IMR-90 (cell line): Measurements from ENCODE around the gene ZNF570. TPM values are rescaled to one million over a fixed set of nuclear protein-coding genes. Genes with fewer than 3 reads are reported as not detected.

Experiments used
- ATAC-seq: fragments of 200-7000 bp; cut with Tn5 transposase; 2 replicates; pipeline ENCODE4 v1.9.1; 2020; ENCODE audit warnings: low read depth, mild to moderate bottlenecking, moderate library complexity
- BruUV-seq: library from RNA; stranded (reverse); fragments of 400-500 nt; replicated peaks from 2 replicates; lab custom pipeline; 2021; lab: Mats Ljungman, UMichigan
- CTCF ChIA-PET: fragments of 300-600 bp; formaldehyde crosslinking; extraction: SDS; loops from one replicate; lab custom pipeline; 2021; ENCODE audit warnings: antibody characterized with exemption; lab: Yijun Ruan, JAX
- POLR2A ChIA-PET: fragments of 300-600 bp; sonication (Branson Sonifier 250); formaldehyde crosslinking; loops from one replicate; lab custom pipeline; 2022; ENCODE audit warnings: antibody characterized with exemption; ENCODE audit not compliant: unreplicated experiment; lab: Charles Lee
- DNase-seq: peaks from one replicate; pipeline ENCODE4 v3.0.0; 2013
- H2AFZ ChIP-seq: replicated peaks from 2 replicates; pipeline ENCODE3; 2013; ENCODE audit warnings: low read length, mild to moderate bottlenecking; ENCODE audit not compliant: poor library complexity
- H2AK5ac ChIP-seq: 2 replicates; pipeline ENCODE4 v1.6.1; 2013; ENCODE audit warnings: low read depth, low read length, inconsistent platforms
- H2AK9ac ChIP-seq: replicated peaks from 2 replicates; pipeline ENCODE3; 2013; ENCODE audit warnings: mild to moderate bottlenecking, low read depth, low read length, moderate library complexity; ENCODE audit not compliant: poor library complexity
- H2BK120ac ChIP-seq: 2 replicates; pipeline ENCODE4 v1.6.1; 2013; ENCODE audit warnings: low read depth, low read length, inconsistent platforms
- H2BK15ac ChIP-seq: 3 replicates; pipeline ENCODE4 v1.6.1; 2013; ENCODE audit warnings: low read depth, low read length, inconsistent platforms
- H2BK20ac ChIP-seq: 2 replicates; pipeline ENCODE4 v1.6.1; 2013; ENCODE audit warnings: low read depth, mild to moderate bottlenecking, inconsistent platforms, low read length, moderate library complexity
- H2BK5ac ChIP-seq: 2 replicates; pipeline ENCODE4 v1.6.1; 2013; ENCODE audit warnings: mild to moderate bottlenecking, low read depth, low read length, inconsistent platforms; ENCODE audit not compliant: poor library complexity, severe bottlenecking
- H3K14ac ChIP-seq: replicated peaks from 2 replicates; pipeline ENCODE4 v1.6.1; 2013; ENCODE audit warnings: low read depth, low read length, inconsistent platforms
- H3K18ac ChIP-seq: 2 replicates; pipeline ENCODE4 v1.6.1; 2013; ENCODE audit warnings: low read depth, low read length, control low read depth
- H3K23ac ChIP-seq: 2 replicates; pipeline ENCODE4 v1.6.1; 2013; ENCODE audit warnings: low read depth, low read length, inconsistent platforms
- H3K27ac ChIP-seq: 2 replicates; pipeline ENCODE4 v1.5.1; 2013; ENCODE audit warnings: mild to moderate bottlenecking, control low read depth, low read length; ENCODE audit not compliant: insufficient read depth
- H3K27me3 ChIP-seq: 2 replicates; pipeline ENCODE4 v1.6.1; 2013; ENCODE audit warnings: low read length; ENCODE audit not compliant: control insufficient read depth, insufficient read depth
- H3K36me3 ChIP-seq: 2 replicates; pipeline ENCODE4 v1.6.1; 2013; ENCODE audit warnings: low read length, mixed read lengths; ENCODE audit not compliant: control insufficient read depth, insufficient read depth
- H3K4ac ChIP-seq: 2 replicates; pipeline ENCODE4 v1.6.1; 2013; ENCODE audit warnings: low read depth, low read length, inconsistent platforms
- H3K4me1 ChIP-seq: 2 replicates; pipeline ENCODE4 v1.6.1; 2013; ENCODE audit warnings: low read length, mixed read lengths; ENCODE audit not compliant: control insufficient read depth, insufficient read depth
- H3K4me2 ChIP-seq: 2 replicates; pipeline ENCODE4 v1.6.1; 2013; ENCODE audit warnings: low read depth, mild to moderate bottlenecking, control low read depth, low read length, moderate library complexity
- H3K4me3 ChIP-seq: 2 replicates; pipeline ENCODE4 v1.5.1; 2013; ENCODE audit warnings: low read depth, mild to moderate bottlenecking, control low read depth, low read length, moderate library complexity; ENCODE audit not compliant: insufficient read depth
- H3K56ac ChIP-seq: 2 replicates; pipeline ENCODE4 v1.6.1; 2013; ENCODE audit warnings: low read length, inconsistent platforms; ENCODE audit not compliant: insufficient read depth; ENCODE audit errors: extremely low read depth
- H3K79me1 ChIP-seq, 2 experiments: 2 replicates each; pipeline ENCODE4 v1.6.1; 2013; ENCODE audit warnings: low read length in 2 of 2, inconsistent platforms in 1 of 2, low read depth in 1 of 2
- H3K9ac ChIP-seq: 2 replicates; pipeline ENCODE4 v1.6.1; 2013; ENCODE audit warnings: low read depth, low read length, control low read depth
- H3K9me1 ChIP-seq: 2 replicates; pipeline ENCODE4 v1.6.1; 2013; ENCODE audit warnings: low read length, inconsistent platforms; ENCODE audit not compliant: insufficient read depth
- H3K9me3 ChIP-seq: 2 replicates; pipeline ENCODE4 v1.6.1; 2013; ENCODE audit warnings: low read length; ENCODE audit not compliant: control insufficient read depth, insufficient read depth
- H4K20me1 ChIP-seq: 2 replicates; pipeline ENCODE4 v1.6.1; 2013; ENCODE audit warnings: low read length, inconsistent platforms; ENCODE audit not compliant: insufficient read depth
- H4K5ac ChIP-seq: 2 replicates; pipeline ENCODE4 v1.6.1; 2013; ENCODE audit warnings: mild to moderate bottlenecking, low read depth, low read length, control low read depth
- H4K8ac ChIP-seq, 2 experiments: 2 replicates each; pipeline ENCODE4 v1.6.1; 2013; ENCODE audit warnings: low read depth in 2 of 2, low read length in 2 of 2, control low read depth in 1 of 2, inconsistent platforms in 1 of 2
- H4K91ac ChIP-seq: 2 replicates; pipeline ENCODE4 v1.6.1; 2013; ENCODE audit warnings: low read depth, low read length, inconsistent platforms; ENCODE audit not compliant: insufficient read depth
- CEBPB ChIP-seq: IDR thresholded peaks from 2 replicates; pipeline ENCODE4 v1.6.1; 2012; ENCODE audit warnings: low read depth, low read length, improper control_type of control experiment
- CHD1 ChIP-seq: IDR thresholded peaks from 2 replicates; pipeline ENCODE4 v1.6.1; 2012; ENCODE audit warnings: low read depth, low read length, improper control_type of control experiment
- CTCF ChIP-seq: conservative IDR thresholded peaks from 2 replicates; pipeline ENCODE4 v1.5.1; 2012; ENCODE audit warnings: mild to moderate bottlenecking, low read depth, low read length, improper control_type of control experiment
- ELK1 ChIP-seq: fragments of 150-350 bp; IDR thresholded peaks from 2 replicates; pipeline ENCODE4 v1.6.1; 2016; ENCODE audit warnings: low read depth, mild to moderate bottlenecking, low read length, moderate library complexity, borderline replicate concordance
- MAFK ChIP-seq: IDR thresholded peaks from 2 replicates; pipeline ENCODE4 v1.6.1; 2012; ENCODE audit warnings: low read depth, low read length, improper control_type of control experiment
- MXI1 ChIP-seq: IDR thresholded peaks from 2 replicates; pipeline ENCODE4 v1.6.1; 2012; ENCODE audit warnings: low read depth, mild to moderate bottlenecking, low read length, moderate library complexity, borderline replicate concordance
- NFE2L2 ChIP-seq: fragments of 150-350 bp; IDR thresholded peaks from 2 replicates; pipeline ENCODE4 v1.6.1; 2016; ENCODE audit warnings: low read depth, mild to moderate bottlenecking, low read length
- RCOR1 ChIP-seq: IDR thresholded peaks from 2 replicates; pipeline ENCODE4 v1.6.1; 2012; ENCODE audit warnings: mild to moderate bottlenecking, low read length, improper control_type of control experiment; ENCODE audit not compliant: insufficient replicate concordance
- SMC3 ChIP-seq: fragments of 150-350 bp; IDR thresholded peaks from 2 replicates; pipeline ENCODE4 v1.6.1; 2016; ENCODE audit warnings: low read depth, mild to moderate bottlenecking, antibody characterized with exemption, low read length, moderate library complexity
- WGBS, 2 experiments: methylation state at CpG; one replicate each; pipeline versions ENCODE4 v1.1.5 to v1.1.7; 2013; ENCODE audit warnings: missing lambda C conversion rate in 2 of 2; ENCODE audit not compliant: insufficient read length in 1 of 2; ENCODE audit errors: extremely low coverage in 2 of 2; 5-methylcytosine and 5-hydroxymethylcytosine counted together
- dilution Hi-C: fragments of 300-500 bp; cut with HindIII; formaldehyde crosslinking; loops from one replicate; pipeline ENCODE4 v1.14.3; 2018; ENCODE audit warnings: low sequenced_read_pairs; ENCODE audit not compliant: unreplicated experiment
- in situ Hi-C: fragments of 300-500 bp; cut with MboI; formaldehyde crosslinking; loops from 3 replicates; pipeline ENCODE4 v1.14.3; 2019; ENCODE audit warnings: low sequenced_read_pairs, inconsistent platforms, mixed read lengths
- intact Hi-C: fragments of 100-400 bp; cut with micrococcal nuclease; formaldehyde crosslinking; loops from 2 replicates; pipeline ENCODE4 v1.10.0; 2022
- polyA plus RNA-seq, 3 experiments: library from polyadenylated mRNA; depleted of rRNA; stranded (reverse); fragments of >200 nt; gene quantifications; 2 replicates each; pipeline ENCODE4 v1.2.3, GENCODE V29; 2012; ENCODE audit warnings: low replicate concordance in 1 of 3
- total RNA-seq: library from RNA; depleted of rRNA; stranded (reverse); fragments of >200 nt; gene quantifications from 2 replicates; pipeline ENCODE4 v1.2.3, GENCODE V29; 2012

Gene ZNF570
- total and polyA plus RNA-seq, 2 of the 4 experiments (the other 2 are of a cell fraction): 1.5 to 9.3 TPM

GRCh38 chr19:37466277-37466797, 2.8 kb upstream of the ZNF570 start:
- BruUV-seq: no TSS peak
- no peak for DNase-seq
- Histone ChIP-seq H2AK5ac (no peak overlapping the region), H4K8ac (peak overlapping the region; percentile 67 to 82; a peak in 3 of 4 replicates), H2BK20ac (no peak overlapping the region), H3K18ac (0 out of 2 replicates have a peak overlapping the region, but pooled peaks have one; percentile 0), H3K56ac (0 out of 2 replicates have a peak overlapping the region, but pooled peaks have one; percentile 35), H3K9ac (peak overlapping the region; percentile 88), H3K4me3 (peak overlapping the region; percentile 81), H3K4ac (peak overlapping the region; percentile 7), H2BK15ac (no peak overlapping the region), H2BK5ac (peak overlapping the region; percentile 84), H3K4me1 (peaks cover 2% of the 10 kb centered on the region; the same call in 1 of the 2 replicates), H3K27me3 (no peaks in the 10 kb centered on the region), H3K4me2 (peak overlapping the region; percentile 99), H3K14ac (peak overlapping the region; percentile 71), H3K36me3 (peaks cover 5% of the 10 kb centered on the region), H4K20me1 (no peaks in the 10 kb centered on the region), H3K79me1 (peaks cover 0 to 25% of the 10 kb centered on the region in 2 experiments; a peak in 2 of 4 replicates), H2AFZ (peak overlapping the region; percentile 100), H3K23ac (peak overlapping the region; percentile 88), H3K9me1 (no peaks in the 10 kb centered on the region), H3K27ac (peak overlapping the region; percentile 82; the same call in 1 of the 2 replicates), H2AK9ac (peak overlapping the region; percentile 85), H4K91ac (no peak overlapping the region), H3K9me3 (peaks cover 1% of the 10 kb centered on the region), H2BK120ac (no peak overlapping the region), H4K5ac (peak overlapping the region; percentile 14; the same call in 1 of the 2 replicates)
- ATAC-seq: no peak
- TF ChIP-seq CEBPB (no peak), CHD1 (no peak), RCOR1 (no peak), NFE2L2 (no peak), SMC3 (no peak), MXI1 (no peak), CTCF (no peak), ELK1 (no peak), MAFK (no peak)
- dilution Hi-C loops: no loop called here
- WGBS, 2 experiments: 28% methylated on average over 14 of the region's 25 CpGs; no CpG with 5 or more reads in 1 of the 2 experiments
- ChIA-PET POLR2A (no interaction called here), CTCF (no interaction called here)
- in situ Hi-C loops: no loop called here
- intact Hi-C loops: loop anchor here (5.0 to 10.0 kb wide), 4 partner anchors 134 to 494 kb away; partner anchors contain the start of gene ZFP30
